Adipose tissue (tissue), 3 donors: ENCODE measurements around the gene SSR4. TPM values are rescaled to one million over a fixed set of nuclear protein-coding genes. Genes with fewer than 3 reads are reported as not detected.

Source experiments
- H3K27ac ChIP-seq: one replicate; pipeline ENCODE4 v1.5.1; 2013; ENCODE audit warnings: low read depth, low read length
- WGBS, 3 donors: extraction: QIAGEN DNeasy Blood & Tissue Kit; methylation state at CpG; one replicate each; pipeline ENCODE4 v1.1.7; 2013; 5-methylcytosine and 5-hydroxymethylcytosine counted together
- polyA plus RNA-seq, 3 donors: library from polyadenylated mRNA; stranded (reverse); fragments of 200-250 nt; gene quantifications; one replicate each; pipeline ENCODE4 v1.2.3, GENCODE V29; 2013
- donor health status: healthy with polysubstance abuse.
- donor health status: Bipolar disorder and iron deficiency.
- donor health status: healthy.

Gene SSR4
- polyA plus RNA-seq, 3 donors, result 283 to 679 (median 378) TPM

DNA sequence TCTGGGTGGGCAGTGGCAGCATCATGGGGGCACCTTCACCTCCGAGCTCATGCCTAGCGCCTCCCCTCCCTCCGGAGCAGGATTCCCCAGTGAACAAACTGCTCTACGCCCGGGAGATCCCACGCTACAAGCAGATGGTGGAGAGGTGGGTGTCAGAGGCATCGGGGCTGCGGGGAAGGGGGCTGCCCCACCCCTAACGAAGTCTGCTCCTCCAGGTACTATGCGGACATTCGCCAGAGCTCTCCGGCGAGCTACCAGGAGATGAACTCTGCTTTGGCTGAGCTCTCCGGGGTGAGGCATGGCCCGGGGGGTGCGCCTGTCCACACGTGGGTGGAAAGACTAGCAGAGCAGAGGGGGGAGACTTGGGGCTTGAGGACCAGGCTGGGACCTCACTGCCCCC lies 16.3 kb upstream of the SSR4 start:
- no peak overlapping the region for H3K27ac ChIP-seq
- 50 to 78% (median 64%) methylated on average over 14 to 17 of the region's 17 CpGs for WGBS, 3 donors

DNA sequence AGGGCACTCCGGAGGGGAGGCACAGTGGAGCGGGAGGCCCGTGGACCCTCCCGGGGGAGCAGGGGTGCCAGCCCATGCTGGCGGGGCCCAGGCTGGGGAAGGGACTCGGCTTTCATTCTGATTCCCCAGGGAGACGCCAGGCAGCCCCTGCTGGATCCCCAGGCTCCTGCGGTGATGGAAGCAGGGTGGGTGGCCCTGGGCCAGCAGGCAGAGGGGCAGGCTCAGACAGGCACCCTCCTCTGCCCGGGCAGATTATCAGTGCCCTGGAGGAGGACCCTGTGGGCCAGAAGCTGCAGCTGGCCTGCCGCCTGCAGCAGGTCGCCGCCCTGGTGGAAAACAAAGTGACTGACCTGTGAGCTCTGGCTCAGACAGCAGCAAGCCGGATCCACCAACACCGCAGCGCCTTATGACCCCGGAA lies 15.8 kb upstream of the SSR4 start:
- WGBS, 3 donors, result 83 to 84% (median 83%) methylated on average over 11 to 16 of the region's 16 CpGs
- H3K27ac ChIP-seq, result no peak overlapping the region

DNA sequence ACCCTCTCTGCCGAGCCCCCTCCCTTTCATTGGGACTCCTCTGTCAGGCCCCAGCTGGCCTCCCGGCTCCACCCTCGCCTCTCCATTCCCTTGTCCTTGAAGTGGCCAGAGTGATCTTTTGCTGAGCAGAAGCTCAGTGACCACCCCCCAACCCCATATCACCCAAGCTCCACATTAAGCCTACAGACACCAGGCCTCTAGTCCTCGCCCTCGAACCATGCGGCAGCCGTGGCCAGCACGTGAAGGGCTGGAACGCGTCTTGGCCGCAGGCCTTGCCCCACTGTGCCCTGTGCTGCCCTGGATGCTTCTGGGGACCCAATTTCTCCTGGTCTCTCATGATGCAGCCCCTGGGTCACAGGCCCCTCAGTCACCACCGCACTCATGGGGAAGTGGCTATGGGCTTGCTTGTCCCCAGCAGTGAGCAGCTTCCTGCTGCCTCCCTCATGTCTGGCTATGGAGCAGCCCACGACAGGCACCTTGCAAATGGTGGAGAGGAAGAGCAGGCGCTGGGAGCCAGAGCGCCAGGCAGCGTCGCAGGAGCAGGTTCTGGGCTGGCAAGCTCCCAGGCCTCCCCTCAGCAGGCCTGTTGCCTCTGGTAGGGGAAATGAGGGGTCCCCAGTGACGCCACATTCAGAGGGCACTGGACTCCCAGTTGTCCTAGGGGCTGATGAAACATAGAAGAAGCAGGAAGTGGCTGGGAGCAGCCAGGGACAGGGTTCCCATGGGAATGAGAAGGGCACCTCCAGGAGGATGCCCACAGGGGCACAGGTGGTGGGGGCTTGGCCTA lies 14.4 kb upstream of the SSR4 start:
- 66 to 74% (median 72%) methylated on average over 18 of the region's 18 CpGs for WGBS, 3 donors
- H3K27ac ChIP-seq, result no peak overlapping the region

DNA sequence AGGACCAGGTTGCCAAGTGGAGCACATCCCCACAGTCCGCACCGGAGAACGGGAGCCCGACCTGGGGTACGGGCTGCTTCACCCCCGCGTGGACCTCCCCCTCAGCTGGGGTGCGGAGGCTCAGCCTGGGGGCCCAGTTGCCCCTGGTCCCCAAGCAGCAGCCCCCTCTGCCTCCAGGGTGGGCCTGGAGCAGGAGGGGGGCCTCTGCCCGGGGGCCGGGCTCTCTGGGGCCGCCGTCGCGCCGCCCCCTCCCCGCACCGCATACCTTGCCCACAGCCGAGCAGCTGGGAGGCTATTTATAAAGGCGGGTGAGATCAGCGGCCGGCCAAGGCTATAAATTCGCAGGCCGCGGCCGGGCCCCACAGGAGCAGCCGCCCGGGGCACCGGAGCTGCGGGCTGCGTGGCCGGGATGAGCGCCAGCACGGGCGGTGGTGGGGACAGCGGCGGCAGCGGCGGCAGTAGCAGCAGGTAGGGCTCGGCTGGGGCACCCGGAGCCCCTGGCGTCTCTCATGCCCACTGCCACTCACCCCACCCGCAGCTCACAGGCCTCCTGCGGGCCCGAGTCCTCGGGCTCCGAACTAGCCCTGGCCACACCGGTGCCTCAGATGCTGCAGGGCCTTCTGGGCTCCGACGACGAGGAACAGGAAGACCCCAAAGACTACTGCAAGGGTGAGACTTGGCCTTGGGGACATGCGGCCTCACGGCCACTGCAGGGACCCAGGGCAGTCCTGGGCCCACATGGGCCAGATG lies 13.6 kb upstream of the SSR4 start, which contains the start of gene SRPK3:
SRPK3 (plus strand) TSS at position 364 of the 750 bp plus-strand sequence; CDS start at position 410, 46 bp downstream.
- 19 to 58% (median 37%) methylated on average over 19 to 52 of the region's 52 CpGs for WGBS, 3 donors

DNA sequence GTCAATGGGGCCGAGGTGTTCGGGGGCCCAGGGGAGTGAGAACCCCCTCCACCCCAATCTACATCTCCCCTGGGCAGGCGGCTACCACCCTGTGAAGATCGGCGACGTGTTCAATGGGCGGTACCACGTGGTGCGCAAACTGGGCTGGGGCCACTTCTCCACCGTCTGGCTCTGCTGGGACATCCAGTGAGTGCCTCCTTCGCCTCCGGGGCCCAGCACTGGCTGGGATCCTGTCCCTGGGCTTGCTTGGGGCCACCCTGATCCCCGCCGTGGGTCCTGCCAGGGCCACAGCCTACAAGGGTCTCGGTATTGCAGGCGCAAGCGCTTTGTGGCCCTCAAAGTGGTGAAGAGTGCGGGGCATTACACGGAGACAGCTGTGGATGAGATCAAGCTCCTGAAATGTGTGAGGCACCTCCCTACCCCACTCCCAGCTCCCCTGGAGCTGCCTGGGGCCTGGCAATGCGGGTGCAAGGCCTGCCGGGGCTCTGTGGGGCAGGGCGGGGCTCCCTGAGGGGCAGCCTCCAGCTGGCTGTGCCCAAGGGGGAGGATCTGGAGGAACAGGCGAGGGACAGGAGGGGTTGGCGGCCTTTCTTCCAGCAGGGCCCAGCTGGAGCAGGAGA lies 12.9 kb upstream of the SSR4 start:
- no peak overlapping the region for H3K27ac ChIP-seq
- WGBS, 3 donors, result 72 to 81% (median 77%) methylated on average over 15 to 23 of the region's 24 CpGs

More for the DNA sequence above, 13.6 kb upstream of the SSR4 start, which contains the start of gene SRPK3:
- H3K27ac ChIP-seq, result no peak within 1 kb of the TSS

DNA sequence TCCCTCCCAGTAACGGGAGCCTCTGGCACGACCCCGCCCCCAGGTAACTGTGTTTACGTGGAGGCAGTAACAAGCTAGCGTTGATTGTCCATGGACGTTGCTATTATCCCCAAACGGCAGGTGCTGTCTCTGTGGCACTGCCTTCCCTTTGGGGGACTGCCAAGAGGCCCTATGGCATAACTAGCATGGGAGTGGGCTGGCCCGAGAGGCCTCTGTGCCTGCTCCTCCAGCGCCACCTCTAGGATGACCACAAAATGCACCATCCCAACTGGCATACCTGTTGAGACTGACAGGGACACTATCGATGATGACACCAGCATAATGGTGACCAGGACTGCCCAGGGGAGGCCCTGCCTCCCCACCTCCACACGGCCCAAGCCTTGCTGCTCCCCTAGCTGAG lies 12.2 kb upstream of the SSR4 start:
- WGBS, 3 donors, result 67 to 75% (median 70%) methylated on average over 2 to 11 of the region's 11 CpGs
- no peak overlapping the region for H3K27ac ChIP-seq

DNA sequence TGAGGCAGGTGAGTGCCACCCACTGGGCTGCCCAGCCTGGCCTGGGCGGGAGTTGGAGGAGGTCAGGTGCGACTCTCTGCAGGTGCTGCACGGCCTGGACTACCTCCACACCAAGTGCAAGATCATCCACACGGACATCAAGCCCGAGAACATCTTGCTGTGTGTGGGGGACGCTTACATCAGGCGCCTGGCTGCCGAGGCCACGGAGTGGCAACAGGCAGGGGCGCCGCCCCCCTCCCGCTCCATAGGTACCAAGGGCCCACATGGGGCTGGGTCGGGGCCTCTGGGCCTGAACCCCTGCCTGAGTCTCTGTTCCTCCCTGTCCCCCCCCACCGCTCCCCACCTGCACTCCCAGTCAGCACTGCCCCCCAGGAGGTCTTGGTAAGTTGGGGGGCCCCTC lies 11.6 kb upstream of the SSR4 start:
- 89 to 97% (median 96%) methylated on average over 7 to 13 of the region's 14 CpGs for WGBS, 3 donors
- no peak overlapping the region for H3K27ac ChIP-seq

DNA sequence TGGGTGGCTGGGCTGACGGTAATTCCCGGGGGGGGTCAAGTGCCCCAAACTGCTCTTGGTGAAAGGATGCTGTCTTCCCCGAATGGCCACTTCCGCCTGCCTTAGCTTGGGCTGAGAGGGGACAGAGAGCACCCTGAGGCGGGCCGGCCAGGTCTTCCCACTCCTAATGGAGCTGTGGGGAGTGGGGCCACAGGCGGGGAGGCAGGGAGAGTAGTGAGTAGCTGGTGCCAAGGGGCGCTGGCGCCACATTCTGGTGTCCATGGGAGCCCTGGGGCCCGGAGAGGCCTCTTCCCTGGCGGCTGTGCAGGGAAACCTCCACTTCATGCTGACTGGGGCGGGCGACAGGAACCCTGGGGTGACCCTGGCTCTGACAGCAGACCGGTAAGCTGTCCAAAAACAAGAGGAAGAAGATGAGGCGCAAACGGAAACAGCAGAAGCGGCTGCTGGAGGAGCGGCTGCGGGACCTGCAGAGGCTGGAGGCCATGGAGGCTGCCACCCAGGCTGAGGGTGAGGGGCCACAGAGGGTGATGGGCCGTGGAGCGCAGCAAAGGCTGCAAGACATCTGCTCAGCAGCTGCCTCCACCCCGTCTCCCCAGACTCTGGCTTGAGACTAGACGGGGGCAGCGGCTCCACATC lies 11.0 kb upstream of the SSR4 start:
- 74 to 93% (median 78%) methylated on average over 17 to 24 of the region's 24 CpGs for WGBS, 3 donors
- H3K27ac ChIP-seq, result no peak overlapping the region

DNA sequence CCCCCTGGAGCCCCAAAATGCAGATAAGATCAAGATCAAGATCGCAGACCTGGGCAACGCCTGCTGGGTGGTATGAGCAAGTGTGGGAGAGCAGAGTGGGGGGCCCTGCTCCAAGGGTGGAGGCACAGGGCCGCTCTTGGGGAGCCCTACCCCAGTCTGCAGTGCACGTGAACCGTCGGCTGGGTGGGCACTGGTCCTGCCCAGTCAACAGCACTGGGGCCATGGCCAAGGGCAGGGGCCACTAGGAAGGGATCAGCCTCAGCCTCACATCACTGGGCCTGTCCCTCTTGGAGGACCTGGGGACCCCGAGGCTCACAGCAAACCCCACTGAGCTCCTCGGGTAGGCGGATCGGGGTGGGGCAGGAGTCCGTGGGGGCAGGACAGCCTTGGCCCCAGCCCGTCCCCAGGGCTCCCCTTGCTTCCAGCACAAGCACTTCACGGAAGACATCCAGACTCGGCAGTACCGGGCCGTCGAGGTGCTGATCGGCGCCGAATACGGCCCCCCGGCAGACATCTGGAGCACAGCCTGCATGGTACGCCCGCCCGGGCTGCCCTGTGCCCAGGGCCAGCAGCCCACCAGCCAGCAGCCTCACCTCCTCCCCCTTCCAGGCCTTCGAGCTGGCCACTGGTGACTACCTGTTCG lies 10.0 kb upstream of the SSR4 start:
- no peak overlapping the region for H3K27ac ChIP-seq
- WGBS, 3 donors, result 90 to 93% (median 92%) methylated on average over 13 to 27 of the region's 27 CpGs

DNA sequence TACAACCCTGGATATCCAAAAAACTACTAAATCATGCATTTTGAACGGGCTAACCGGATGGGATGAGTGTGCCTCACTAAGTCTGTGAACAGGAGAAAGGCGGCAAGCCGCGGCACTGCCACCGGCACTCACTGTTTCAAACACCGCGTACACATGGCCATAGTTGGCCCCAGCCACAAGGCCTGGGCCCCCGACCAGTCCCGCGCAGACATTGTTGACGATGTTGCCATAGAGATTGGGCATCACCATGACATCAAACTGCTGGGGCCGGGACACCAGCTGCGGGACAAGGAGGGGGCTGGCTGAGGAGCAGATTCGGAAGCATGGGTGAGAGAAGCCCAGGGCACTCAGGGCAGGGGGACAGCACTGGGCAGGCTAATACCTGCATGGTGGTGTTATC lies 7.8 kb upstream of the SSR4 start:
- 85 to 89% (median 87%) methylated on average over 10 to 15 of the region's 15 CpGs for WGBS, 3 donors
- H3K27ac ChIP-seq, result no peak overlapping the region

DNA sequence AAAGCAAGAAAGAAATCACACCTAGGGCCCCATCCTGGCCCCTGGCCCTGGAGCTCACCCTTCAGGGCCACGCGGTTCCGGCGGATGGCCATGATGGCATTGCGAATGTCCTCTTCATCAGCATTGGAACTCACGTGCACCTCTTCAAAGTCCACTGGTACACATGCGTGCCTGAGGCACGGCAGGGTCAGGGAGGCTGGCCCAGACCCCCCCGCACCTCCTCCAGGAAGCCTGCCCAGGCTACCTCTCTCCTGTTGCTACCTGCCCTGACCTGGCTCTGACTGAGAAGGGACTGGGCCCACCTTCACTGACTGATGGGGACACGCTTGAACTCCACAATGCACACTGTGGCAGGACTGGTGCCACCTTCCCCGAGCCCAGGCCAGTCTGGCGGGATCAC lies 4.8 kb upstream of the SSR4 start:
- H3K27ac ChIP-seq, result no peak overlapping the region
- WGBS, 3 donors, result 90 to 95% (median 93%) methylated on average over 10 to 12 of the region's 12 CpGs

DNA sequence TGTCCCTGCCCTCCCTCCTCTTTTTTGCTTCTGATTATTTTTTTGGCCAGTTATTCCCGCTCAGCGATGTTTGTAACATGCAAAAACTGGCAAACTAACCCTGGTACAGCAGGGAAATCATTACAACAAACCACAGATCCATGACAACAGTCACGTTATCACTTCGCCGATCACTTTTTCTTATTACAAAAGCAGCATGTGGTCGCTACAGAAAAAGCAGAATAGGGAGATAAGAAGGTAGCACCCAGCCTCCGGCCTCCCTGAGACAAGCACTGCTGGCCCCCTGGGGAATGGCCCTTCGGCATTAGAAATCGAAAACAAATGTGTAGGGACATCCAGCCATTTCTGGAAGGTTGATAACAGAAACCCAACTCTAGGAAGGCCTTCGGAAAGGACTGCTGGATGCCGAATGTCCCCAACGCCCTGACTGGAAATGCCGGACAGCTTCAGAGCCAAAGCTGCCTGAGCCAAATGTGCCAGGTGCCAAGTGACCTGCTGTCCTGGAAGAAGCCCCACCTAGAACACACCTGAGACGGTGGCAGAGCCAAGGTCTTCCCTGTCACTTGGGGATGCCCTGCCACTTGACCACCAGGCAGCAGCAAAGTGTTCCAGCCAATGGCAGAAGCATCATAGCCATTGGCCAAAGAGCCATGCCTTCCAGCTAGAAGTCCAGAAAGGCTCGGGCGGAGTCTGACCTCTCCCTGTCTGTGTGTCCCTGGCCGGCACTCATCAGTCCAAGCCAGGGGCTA lies 3.2 kb upstream of the SSR4 start:
- WGBS, 3 donors, result 84 to 89% (median 85%) methylated on average over 15 to 17 of the region's 17 CpGs
- no peak overlapping the region for H3K27ac ChIP-seq

DNA sequence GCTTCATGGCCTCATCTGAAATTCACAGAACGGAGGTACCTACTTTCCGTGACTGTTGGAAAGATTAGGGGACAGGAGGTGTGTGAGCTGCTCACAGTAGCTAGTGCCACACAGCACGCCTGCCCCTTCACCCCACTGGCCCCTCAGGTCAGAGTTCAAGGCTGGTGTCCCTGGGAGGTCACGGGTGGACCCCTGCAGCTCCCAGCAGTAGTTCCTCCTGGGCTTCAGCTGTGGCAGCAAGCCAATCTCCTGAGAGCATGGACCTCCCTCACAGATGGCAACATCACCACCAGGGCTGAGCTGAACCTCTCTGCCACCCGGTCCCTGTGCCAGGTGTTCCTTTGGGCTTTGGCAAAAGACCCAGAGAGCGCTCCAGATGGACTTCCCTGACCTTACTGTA lies 2.1 kb upstream of the SSR4 start:
- no peak overlapping the region for H3K27ac ChIP-seq
- WGBS, 3 donors, result 82 to 89% (median 86%) methylated on average over 6 of the region's 6 CpGs

DNA sequence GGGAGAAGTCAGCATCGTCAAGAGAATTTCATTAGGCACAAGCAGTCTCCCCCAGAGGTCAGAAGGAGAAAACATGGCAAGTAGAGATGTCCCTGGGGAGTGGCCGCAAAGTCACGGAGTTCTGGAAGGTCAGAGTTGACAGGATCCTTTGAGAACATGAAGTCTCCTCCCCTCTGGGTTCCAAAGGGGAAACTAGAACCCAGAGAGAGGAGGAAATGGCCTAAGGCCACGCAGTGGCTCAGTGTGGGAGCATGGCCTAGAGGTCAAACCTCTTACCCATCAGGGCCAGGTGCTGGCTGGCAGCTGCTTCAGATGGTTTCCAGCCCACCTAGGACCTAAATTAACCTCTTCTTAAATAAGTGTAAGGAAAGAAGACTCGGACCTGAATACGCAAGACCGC lies 1.2 kb upstream of the SSR4 start:
- no peak overlapping the region for H3K27ac ChIP-seq

DNA sequence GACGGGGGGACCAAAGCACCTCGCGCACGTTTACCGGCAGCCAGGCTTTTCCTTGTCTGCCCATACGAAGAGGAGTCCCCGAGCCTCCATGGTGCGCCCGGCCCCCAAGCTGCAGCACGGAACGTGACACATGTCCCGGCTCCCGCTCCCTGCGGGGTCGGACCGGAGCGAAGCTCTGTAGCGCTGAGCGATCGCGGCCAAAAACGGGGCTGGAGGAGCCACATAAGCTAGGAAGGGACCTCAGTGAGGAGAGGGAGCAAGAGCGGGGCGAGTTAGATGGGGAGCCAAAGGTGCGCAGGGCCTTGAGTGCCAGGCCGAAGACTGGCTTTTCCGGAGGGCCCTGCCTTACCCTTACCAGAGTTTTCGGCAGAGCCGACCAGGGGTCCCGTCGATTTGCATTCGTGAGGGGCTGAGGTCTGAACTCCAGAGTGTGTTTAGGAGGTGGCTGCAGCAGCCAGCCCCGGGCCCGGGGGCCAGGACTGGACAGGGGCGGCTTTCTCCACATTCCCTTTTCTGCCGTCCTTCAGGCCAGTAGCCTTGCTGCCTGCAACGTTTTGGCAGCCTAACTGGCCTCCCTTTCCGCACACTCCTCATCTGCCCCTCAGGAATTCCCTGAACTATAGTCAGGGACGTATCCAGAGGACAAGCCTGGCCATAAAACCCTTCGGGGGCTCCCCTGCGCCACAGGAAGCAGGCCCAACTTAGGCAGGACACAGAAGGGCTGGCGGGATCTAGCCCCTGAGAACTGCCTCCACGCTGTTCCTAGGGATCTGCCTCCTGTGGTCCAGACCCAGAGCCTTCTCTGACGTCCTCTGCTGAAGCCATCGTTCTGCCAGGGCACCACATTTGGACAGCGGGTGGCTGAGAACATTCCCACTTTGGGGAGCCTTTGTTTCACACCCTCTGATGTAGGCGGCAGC lies 689 bp downstream of the SSR4 start:
- 3 to 38% (median 7%) methylated on average over 27 to 47 of the region's 47 CpGs for WGBS, 3 donors
- H3K27ac ChIP-seq, result no peak overlapping the region

More for the DNA sequence above, 1.2 kb upstream of the SSR4 start:
- WGBS, 3 donors, result 11 to 39% (median 14%) methylated on average over 6 to 7 of the region's 7 CpGs

DNA sequence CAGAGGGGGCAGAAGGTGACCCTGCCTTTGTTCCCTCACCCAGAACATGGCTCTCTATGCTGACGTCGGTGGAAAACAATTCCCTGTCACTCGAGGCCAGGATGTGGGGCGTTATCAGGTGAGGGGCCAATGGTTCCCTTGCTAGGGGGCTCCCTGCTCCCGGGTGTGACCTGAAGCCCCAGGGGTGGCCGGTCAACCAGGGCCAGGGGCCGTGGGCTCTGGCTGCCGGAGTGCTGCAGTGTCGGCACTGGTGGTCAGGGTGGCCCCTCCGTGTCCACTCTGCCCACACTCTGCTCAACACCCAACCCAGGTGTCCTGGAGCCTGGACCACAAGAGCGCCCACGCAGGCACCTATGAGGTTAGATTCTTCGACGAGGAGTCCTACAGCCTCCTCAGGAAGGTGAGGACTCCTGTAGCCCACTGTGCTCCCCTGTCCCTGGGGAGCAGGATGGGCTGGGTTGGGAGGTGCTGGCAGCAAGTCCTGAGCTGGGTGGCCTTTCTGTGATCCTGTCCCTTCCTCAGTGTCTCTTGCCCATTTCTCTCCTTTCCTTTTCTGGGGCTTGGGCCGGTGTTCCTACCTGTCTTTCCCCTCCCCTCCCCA lies 3.0 kb downstream of the SSR4 start:
- no peak overlapping the region for H3K27ac ChIP-seq
- WGBS, 3 donors, result 84 to 93% (median 92%) methylated on average over 8 to 15 of the region's 15 CpGs
